Measurements from ENCODE around the gene CCDC13. TPM values are rescaled to one million over a fixed set of nuclear protein-coding genes. Genes with fewer than 3 reads are reported as not detected.

The CCDC13 gene
- total RNA-seq, 1 donor from 2014 or later, result not detected

- Histone ChIP-seq H3K4me1 (peaks cover 18% of the 10 kb centered on the region), H3K27me3 (no peaks in the 10 kb centered on the region), H3K4me3 (no peak overlapping the region), H4K20me1 (ENCODE audit: low read depth) (no peaks in the 10 kb centered on the region), H3K9ac (no peak overlapping the region), H3K36me3 (no peaks in the 10 kb centered on the region), H3F3A (ENCODE audit: low read depth) (no peaks in the 10 kb centered on the region), H3K79me2 (ENCODE audit: low read depth) (no peaks in the 10 kb centered on the region), H3K4me2 (no peak overlapping the region), H3K27ac (no peak overlapping the region), H2AFZ (replicated peaks) (no peak overlapping the region), H3K9me3 (ENCODE audit: low read depth) (no peaks in the 10 kb centered on the region)
- no peaks in the 10 kb centered on the region for H3K36me3 Mint-ChIP-seq
- peaks cover 4% of the 10 kb centered on the region for H3K27me3 Mint-ChIP-seq (ENCODE audit: insufficient read depth, low read depth)
- peaks cover 3% of the 10 kb centered on the region for H3K9me3 Mint-ChIP-seq
- H3K4me1 Mint-ChIP-seq, result peaks cover 16% of the 10 kb centered on the region
- no peak for DNase-seq (ENCODE audit: low spot score)
- H3K4me3 Mint-ChIP-seq, result no peak overlapping the region
- no peak overlapping the region for H3K27ac Mint-ChIP-seq
- TF ChIP-seq EZH2phosphoT487 (IDR thresholded peaks at IDR 0.05) (no peak), CTCF (IDR thresholded peaks at IDR 0.05) (no peak), EZH2 (IDR thresholded peaks at IDR 0.05) (no peak)
Measured at GRCh38 chr3:42734263-42734860, 38.7 kb downstream of the CCDC13 start.

GRCh38 chr3:42733501-42734262, 39.4 kb downstream of the CCDC13 start:
- TF ChIP-seq EZH2 (IDR thresholded peaks at IDR 0.05), result no peak
- TF ChIP-seq CTCF (IDR thresholded peaks at IDR 0.05), result no peak
- TF ChIP-seq EZH2phosphoT487 (IDR thresholded peaks at IDR 0.05), result no peak
- no peaks in the 10 kb centered on the region for H3K79me2 ChIP-seq (ENCODE audit: low read depth)
- no peaks in the 10 kb centered on the region for H3F3A ChIP-seq (ENCODE audit: low read depth)
- H3K27ac ChIP-seq, result no peak overlapping the region
- H3K4me3 Mint-ChIP-seq, result no peak overlapping the region
- no peaks in the 10 kb centered on the region for H4K20me1 ChIP-seq (ENCODE audit: low read depth)
- no peak overlapping the region for H3K27ac Mint-ChIP-seq
- no peak overlapping the region for H3K4me3 ChIP-seq
- H3K36me3 ChIP-seq, result no peaks in the 10 kb centered on the region
- peaks cover 4% of the 10 kb centered on the region for H3K27me3 Mint-ChIP-seq (ENCODE audit: insufficient read depth, low read depth)
- H3K27me3 ChIP-seq, result no peaks in the 10 kb centered on the region
- H3K9me3 Mint-ChIP-seq, result peaks cover 2% of the 10 kb centered on the region
- no peaks in the 10 kb centered on the region for H3K9me3 ChIP-seq (ENCODE audit: low read depth)
- peaks cover 16% of the 10 kb centered on the region for H3K4me1 Mint-ChIP-seq
- H3K36me3 Mint-ChIP-seq, result no peaks in the 10 kb centered on the region
- H2AFZ ChIP-seq (replicated peaks), result peak overlapping the region; percentile 42
- H3K4me2 ChIP-seq, result no peak overlapping the region
- H3K4me1 ChIP-seq, result peaks cover 18% of the 10 kb centered on the region
- H3K9ac ChIP-seq, result no peak overlapping the region
- no peak for DNase-seq (ENCODE audit: low spot score)

- TF ChIP-seq EZH2phosphoT487 (IDR thresholded peaks at IDR 0.05), result no peak
- no peak for TF ChIP-seq CTCF (IDR thresholded peaks at IDR 0.05)
- no peak overlapping the region for H3K4me3 Mint-ChIP-seq
- Histone ChIP-seq H3K9me3 (ENCODE audit: low read depth) (no peaks in the 10 kb centered on the region), H3K9ac (no peak overlapping the region), H3K4me1 (peaks cover 18% of the 10 kb centered on the region), H3K36me3 (no peaks in the 10 kb centered on the region), H3K79me2 (ENCODE audit: low read depth) (no peaks in the 10 kb centered on the region), H3K4me3 (no peak overlapping the region), H3F3A (ENCODE audit: low read depth) (no peaks in the 10 kb centered on the region), H2AFZ (replicated peaks) (peak overlapping the region; percentile 42), H3K4me2 (no peak overlapping the region), H4K20me1 (ENCODE audit: low read depth) (no peaks in the 10 kb centered on the region), H3K27me3 (no peaks in the 10 kb centered on the region), H3K27ac (no peak overlapping the region)
- DNase-seq (ENCODE audit: low spot score), result no peak
- peaks cover 16% of the 10 kb centered on the region for H3K4me1 Mint-ChIP-seq
- no peak overlapping the region for H3K27ac Mint-ChIP-seq
- no peaks in the 10 kb centered on the region for H3K9me3 Mint-ChIP-seq
- H3K36me3 Mint-ChIP-seq, result no peaks in the 10 kb centered on the region
- H3K27me3 Mint-ChIP-seq (ENCODE audit: insufficient read depth, low read depth), result peaks cover 4% of the 10 kb centered on the region
Measured at GRCh38 chr3:42732829-42733459, 40.1 kb downstream of the CCDC13 start.

All from neural progenitor cell (in vitro differentiated cells).